SK-N-SH (cell line): ENCODE data around the gene MYO18A. TPM values are rescaled to one million over a fixed set of nuclear protein-coding genes. Genes with fewer than 3 reads are reported as not detected.
A peak's percentile ranks its signal among the peaks of the same experiment; 100 is the strongest.
"Not testable (repeated sequence)": the region's sequence is repeated elsewhere in the genome, so short reads cannot be mapped to it uniquely, and the experiment has no call there.

ENCODE experiments used
- CTCF ChIA-PET: fragments of 300-600, 350-600 bp; formaldehyde crosslinking; extraction: SDS; loops from one replicate; lab custom pipeline; 2021; lab: Yijun Ruan, JAX
- POLR2A ChIA-PET: fragments of 350-600 bp; sonication (Branson Sonifier 250); formaldehyde crosslinking; extraction: SDS; loops from one replicate; lab custom pipeline; 2020; ENCODE audit warnings: antibody characterized with exemption, inconsistent platforms; lab: Yijun Ruan, JAX
- DNase-seq: peaks from one replicate; pipeline ENCODE4 v3.0.0; 2012
- H2AFZ ChIP-seq: fragments of 200-600 bp; sonication (generic); 2 replicates; pipeline ENCODE4 v1.8.1; 2016; ENCODE audit warnings: antibody characterized with exemption, mild to moderate bottlenecking, low read depth
- H3F3A ChIP-seq: fragments of 200-600 bp; sonication (generic); replicated peaks from 2 replicates; pipeline ENCODE3; 2016; ENCODE audit warnings: antibody characterized with exemption, mild to moderate bottlenecking; ENCODE audit not compliant: insufficient read depth
- H3K27ac ChIP-seq, 2 experiments: fragments of 200-500 bp in 1 of 2; fragments of 200-600 bp in 1 of 2; sonication (Bioruptor generic) in 1 of 2; sonication (generic), shearing (Covaris generic) in 1 of 2; 2 replicates each; pipeline versions ENCODE4 v1.5.1 to v1.6.1; 2014 to 2016; ENCODE audit warnings: low read depth in 2 of 2, inconsistent platforms in 1 of 2, low read length in 1 of 2, mild to moderate bottlenecking in 1 of 2, mixed read lengths in 1 of 2
- H3K27me3 ChIP-seq: fragments of 200-600 bp; sonication (generic), shearing (Covaris generic); 2 replicates; pipeline ENCODE4 v1.6.1; 2016; ENCODE audit warnings: mixed run types; ENCODE audit not compliant: insufficient read depth
- H3K36me3 ChIP-seq, 2 experiments: fragments of 200-500 bp in 1 of 2; fragments of 200-600 bp in 1 of 2; sonication (Bioruptor generic) in 1 of 2; sonication (generic) in 1 of 2; replicated peaks in 1 of 2; 2 replicates each; pipeline versions ENCODE3 to v1.5.1; 2014 to 2016; ENCODE audit warnings: low read length in 1 of 2, mild to moderate bottlenecking in 1 of 2; ENCODE audit not compliant: insufficient read depth in 2 of 2, control insufficient read depth in 1 of 2
- H3K4me1 ChIP-seq, 2 experiments: fragments of 200-500 bp in 1 of 2; fragments of 200-600 bp in 1 of 2; sonication (Bioruptor generic) in 1 of 2; sonication (generic), shearing (Covaris generic) in 1 of 2; 2 replicates each; pipeline versions ENCODE4 v1.5.1 to v1.6.1; 2014 to 2016; ENCODE audit warnings: low read depth in 1 of 2, low read length in 1 of 2, mixed run types in 1 of 2; ENCODE audit not compliant: insufficient read depth in 2 of 2, control insufficient read depth in 1 of 2
- H3K4me2 ChIP-seq: fragments of 200-600 bp; sonication (generic), shearing (Covaris generic); 2 replicates; pipeline ENCODE4 v1.6.1; 2017; ENCODE audit warnings: mixed run types
- H3K4me3 ChIP-seq, 2 experiments: fragments of 200-500 bp in 1 of 2; fragments of 200-600 bp in 1 of 2; sonication (Bioruptor generic) in 1 of 2; sonication (generic), shearing (Covaris generic) in 1 of 2; 2 replicates each; pipeline versions ENCODE4 v1.5.1 to v1.8.1; 2014 to 2016; ENCODE audit warnings: low read depth in 2 of 2, inconsistent platforms in 1 of 2, low read length in 1 of 2, mild to moderate bottlenecking in 1 of 2, mixed read lengths in 1 of 2, moderate library complexity in 1 of 2
- H3K79me2 ChIP-seq: fragments of 200-600 bp; sonication (generic); 2 replicates; pipeline ENCODE4 v1.8.1; 2017; ENCODE audit warnings: mild to moderate bottlenecking; ENCODE audit not compliant: insufficient read depth
- H3K9ac ChIP-seq: fragments of 200-600 bp; sonication (generic); 2 replicates; pipeline ENCODE4 v1.6.1; 2017; ENCODE audit warnings: mixed run types
- H3K9me2 ChIP-seq: fragments of 200-600 bp; sonication (generic); 2 replicates; pipeline ENCODE4 v1.6.1; 2017; ENCODE audit warnings: mixed run types
- H3K9me3 ChIP-seq: fragments of 200-600 bp; sonication (generic); 2 replicates; pipeline ENCODE4 v1.6.1; 2017; ENCODE audit warnings: mixed run types, mild to moderate bottlenecking, moderate library complexity
- H4K20me1 ChIP-seq: fragments of 200-600 bp; sonication (generic); 2 replicates; pipeline ENCODE4 v1.6.1; 2017; ENCODE audit warnings: mild to moderate bottlenecking, mixed run types; ENCODE audit not compliant: insufficient read depth
- CHD2 ChIP-seq: fragments of 150-350 bp; IDR thresholded peaks from 2 replicates; pipeline ENCODE4 v1.6.1; 2018; ENCODE audit warnings: low read length; ENCODE audit not compliant: partially characterized antibody
- ELF1 ChIP-seq: IDR thresholded peaks from 2 replicates; pipeline ENCODE4 v1.4.0; 2012
- NRF1 ChIP-seq: IDR thresholded peaks from 2 replicates; pipeline ENCODE4 v1.6.1; 2012; ENCODE audit warnings: low read depth, mild to moderate bottlenecking, low read length
- RFX5 ChIP-seq: IDR thresholded peaks from 2 replicates; pipeline ENCODE4 v1.6.1; 2012; ENCODE audit warnings: mild to moderate bottlenecking, improper control_type of control experiment, low read length
- RXRA ChIP-seq: IDR thresholded peaks from 2 replicates; pipeline ENCODE4 v1.4.0; 2012; ENCODE audit warnings: low read depth, mild to moderate bottlenecking, borderline replicate concordance
- TAF1 ChIP-seq: IDR thresholded peaks from 2 replicates; pipeline ENCODE4 v1.6.1; 2012; ENCODE audit warnings: low read depth, mild to moderate bottlenecking, low read length, moderate library complexity, borderline replicate concordance
- YY1 ChIP-seq: IDR thresholded peaks from 2 replicates; pipeline ENCODE4 v1.4.0; 2012; ENCODE audit warnings: low read depth, mild to moderate bottlenecking
- ZBTB33 ChIP-seq: IDR thresholded peaks from 2 replicates; pipeline ENCODE4 v1.4.0; 2012; ENCODE audit warnings: low read depth, borderline replicate concordance
- WGBS: methylation state at CpG from one replicate; pipeline ENCODE4 v1.1.6; 2017; ENCODE audit warnings: low lambda C conversion rate; 5-methylcytosine and 5-hydroxymethylcytosine counted together
- polyA plus RNA-seq, 3 experiments: library from polyadenylated mRNA; depleted of rRNA; stranded (reverse); fragments of >200 nt; gene quantifications; 2 replicates each; pipeline ENCODE4 v1.2.3, GENCODE V29; 2012
- TF ChIP-seq, protein P1 (sequence below): fragments of 150-350 bp; IDR thresholded peaks from 2 replicates; pipeline ENCODE4 v1.6.1; 2017; ENCODE audit warnings: antibody characterized with exemption, low read length, low read depth, borderline replicate concordance
- TF ChIP-seq, protein P2 (sequence below): fragments of 200-600 bp; sonication (generic); IDR thresholded peaks from 2 replicates; pipeline ENCODE4 v1.6.1; 2017; ENCODE audit warnings: antibody characterized with exemption, mild to moderate bottlenecking, moderate library complexity

Gene MYO18A
- polyA plus RNA-seq, 1 of the 3 experiments (the other 2 are of a cell fraction): 6.6 TPM

- no peaks in the 10 kb centered on the region for H3F3A ChIP-seq
- POLR2A ChIA-PET: no interaction called here
- no peak overlapping the region for H3K4me2 ChIP-seq
- TF ChIP-seq, protein P1, sequence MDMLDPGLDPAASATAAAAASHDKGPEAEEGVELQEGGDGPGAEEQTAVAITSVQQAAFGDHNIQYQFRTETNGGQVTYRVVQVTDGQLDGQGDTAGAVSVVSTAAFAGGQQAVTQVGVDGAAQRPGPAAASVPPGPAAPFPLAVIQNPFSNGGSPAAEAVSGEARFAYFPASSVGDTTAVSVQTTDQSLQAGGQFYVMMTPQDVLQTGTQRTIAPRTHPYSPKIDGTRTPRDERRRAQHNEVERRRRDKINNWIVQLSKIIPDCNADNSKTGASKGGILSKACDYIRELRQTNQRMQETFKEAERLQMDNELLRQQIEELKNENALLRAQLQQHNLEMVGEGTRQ: no peak
- TF ChIP-seq RFX5: no peak
- TF ChIP-seq ZBTB33: no peak
- TF ChIP-seq NRF1: no peak
- TF ChIP-seq, protein P2, sequence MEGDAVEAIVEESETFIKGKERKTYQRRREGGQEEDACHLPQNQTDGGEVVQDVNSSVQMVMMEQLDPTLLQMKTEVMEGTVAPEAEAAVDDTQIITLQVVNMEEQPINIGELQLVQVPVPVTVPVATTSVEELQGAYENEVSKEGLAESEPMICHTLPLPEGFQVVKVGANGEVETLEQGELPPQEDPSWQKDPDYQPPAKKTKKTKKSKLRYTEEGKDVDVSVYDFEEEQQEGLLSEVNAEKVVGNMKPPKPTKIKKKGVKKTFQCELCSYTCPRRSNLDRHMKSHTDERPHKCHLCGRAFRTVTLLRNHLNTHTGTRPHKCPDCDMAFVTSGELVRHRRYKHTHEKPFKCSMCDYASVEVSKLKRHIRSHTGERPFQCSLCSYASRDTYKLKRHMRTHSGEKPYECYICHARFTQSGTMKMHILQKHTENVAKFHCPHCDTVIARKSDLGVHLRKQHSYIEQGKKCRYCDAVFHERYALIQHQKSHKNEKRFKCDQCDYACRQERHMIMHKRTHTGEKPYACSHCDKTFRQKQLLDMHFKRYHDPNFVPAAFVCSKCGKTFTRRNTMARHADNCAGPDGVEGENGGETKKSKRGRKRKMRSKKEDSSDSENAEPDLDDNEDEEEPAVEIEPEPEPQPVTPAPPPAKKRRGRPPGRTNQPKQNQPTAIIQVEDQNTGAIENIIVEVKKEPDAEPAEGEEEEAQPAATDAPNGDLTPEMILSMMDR: no peak
- no peak for TF ChIP-seq YY1
- TF ChIP-seq CHD2: no peak
- no peak for TF ChIP-seq RXRA
- TF ChIP-seq ELF1: no peak
- no peak for TF ChIP-seq TAF1
- H4K20me1 ChIP-seq: no peaks in the 10 kb centered on the region
- no peaks in the 10 kb centered on the region for H3K27me3 ChIP-seq
- no peak overlapping the region for H3K4me3 ChIP-seq
- no peaks in the 10 kb centered on the region for H3K9me3 ChIP-seq
- H3K27ac ChIP-seq: no peak overlapping the region
- peaks cover 0 to 4% of the 10 kb centered on the region in 2 experiments; a peak in 1 of 4 replicates for H3K4me1 ChIP-seq
- DNase-seq: no peak
- no peaks in the 10 kb centered on the region for H3K9me2 ChIP-seq
- no peaks in the 10 kb centered on the region for H3K79me2 ChIP-seq
- CTCF ChIA-PET: interaction anchor here (0.9 to 19.8 kb wide), 2 partner anchors 46 to 79 kb away, joined by 4 to 438 read pairs; partner anchors contain the start of gene MYO18A
- 0 out of 2 replicates have a peak overlapping the region, but pooled peaks have one; percentile 63 for H2AFZ ChIP-seq
- no peak overlapping the region for H3K9ac ChIP-seq
- no peaks in the 10 kb centered on the region for H3K36me3 ChIP-seq
These were observed 45.2 kb upstream of the MYO18A start for GRCh38 chr17:29225396-29225795.

- H2AFZ ChIP-seq, H3K9me3 ChIP-seq, H3K4me3 ChIP-seq, H3K9ac ChIP-seq, H3F3A ChIP-seq, H3K27ac ChIP-seq, H4K20me1 ChIP-seq, H3K27me3 ChIP-seq, H3K4me1 ChIP-seq, H3K36me3 ChIP-seq, H3K79me2 ChIP-seq, POLR2A ChIA-PET, H3K9me2 ChIP-seq, H3K4me2 ChIP-seq, DNase-seq: not testable (repeated sequence)
- CTCF ChIA-PET: interaction anchor here (1.0 to 19.8 kb wide), 6 partner anchors 21 to 271 kb away, joined by 3 to 438 read pairs (median 20); no protein-coding TSS in a partner anchor
- WGBS: 96% methylated on average over 11 of the region's 11 CpGs
These were observed 41.1 kb upstream of the MYO18A start for GRCh38 chr17:29221338-29221737.
